RPMI7951 (cell line): ENCODE data around the gene PLVAP. TPM values are rescaled to one million over a fixed set of nuclear protein-coding genes. Genes with fewer than 3 reads are reported as not detected.
"Not testable (repeated sequence)": the region's sequence is repeated elsewhere in the genome, so short reads cannot be mapped to it uniquely, and the experiment has no call there.

ENCODE experiments used
- DNase-seq: peaks from one replicate; pipeline ENCODE4 v3.0.0-alpha.2; 2012; ENCODE audit warnings: low read depth
- total RNA-seq: library from RNA; depleted of rRNA; stranded (reverse); fragments of >200 nt; shearing (Covaris generic); gene quantifications from 2 replicates; pipeline ENCODE4 v1.2.3, GENCODE V29; 2014

Gene PLVAP
- total RNA-seq, 1 experiment from 2014 or later: not detected

GRCh38 chr19:17401628-17402027 is 24.5 kb upstream of the PLVAP start:
- DNase-seq: no peak

- no peak for DNase-seq
Measured at GRCh38 chr19:17398902-17399527, 21.9 kb upstream of the PLVAP start.

GRCh38 chr19:17394891-17395415 is 17.8 kb upstream of the PLVAP start:
- DNase-seq: peak; percentile 60

- DNase-seq: no peak
Measured at GRCh38 chr19:17393914-17394313, 16.8 kb upstream of the PLVAP start, which contains the start of gene CCDC194. CCDC194 (minus strand) TSS chr19:17394196; CDS start chr19:17394158, 38 bp downstream.

- DNase-seq: peak; percentile 71
Measured at GRCh38 chr19:17393002-17393401, 15.9 kb upstream of the PLVAP start.

GRCh38 chr19:17391371-17392151 is 14.4 kb upstream of the PLVAP start:
- no peak for DNase-seq

GRCh38 chr19:17390665-17391370 is 13.7 kb upstream of the PLVAP start:
- DNase-seq: peak; percentile 93

GRCh38 chr19:17389957-17390664 is 13.0 kb upstream of the PLVAP start:
- no peak for DNase-seq

- no peak for DNase-seq
Measured at GRCh38 chr19:17389288-17389687, 12.1 kb upstream of the PLVAP start.

- peak; percentile 61 for DNase-seq
Measured at GRCh38 chr19:17385878-17386611, 8.9 kb upstream of the PLVAP start.

GRCh38 chr19:17380426-17381138 is 3.4 kb upstream of the PLVAP start:
- no peak for DNase-seq

- DNase-seq: no peak
Measured at GRCh38 chr19:17379221-17379631, 2.1 kb upstream of the PLVAP start.

GRCh38 chr19:17378271-17378670 is 1.1 kb upstream of the PLVAP start:
- DNase-seq: no peak

GRCh38 chr19:17370026-17370587 is 7.0 kb downstream of the PLVAP start:
- DNase-seq: no peak

- DNase-seq: no peak
Measured at GRCh38 chr19:17365361-17365760, 11.8 kb downstream of the PLVAP start.

- DNase-seq: not testable (repeated sequence)
Measured at GRCh38 chr19:17363852-17364605, 13.1 kb downstream of the PLVAP start.

GRCh38 chr19:17359905-17360800 is 17.0 kb downstream of the PLVAP start:
- DNase-seq: no peak

GRCh38 chr19:17358395-17358794 is 18.7 kb downstream of the PLVAP start:
- peak; percentile 70 for DNase-seq
